Fibroblast of peridontal ligament (primary cell): ENCODE data around the gene RNF182.
"Not testable (repeated sequence)": the region's sequence is repeated elsewhere in the genome, so short reads cannot be mapped to it uniquely, and the experiment has no call there.

ENCODE experiments used
- DNase-seq: peaks from one replicate; pipeline ENCODE4 v3.0.0-alpha.2; 2010; ENCODE audit errors: extremely low read depth

Gene RNF182

DNA sequence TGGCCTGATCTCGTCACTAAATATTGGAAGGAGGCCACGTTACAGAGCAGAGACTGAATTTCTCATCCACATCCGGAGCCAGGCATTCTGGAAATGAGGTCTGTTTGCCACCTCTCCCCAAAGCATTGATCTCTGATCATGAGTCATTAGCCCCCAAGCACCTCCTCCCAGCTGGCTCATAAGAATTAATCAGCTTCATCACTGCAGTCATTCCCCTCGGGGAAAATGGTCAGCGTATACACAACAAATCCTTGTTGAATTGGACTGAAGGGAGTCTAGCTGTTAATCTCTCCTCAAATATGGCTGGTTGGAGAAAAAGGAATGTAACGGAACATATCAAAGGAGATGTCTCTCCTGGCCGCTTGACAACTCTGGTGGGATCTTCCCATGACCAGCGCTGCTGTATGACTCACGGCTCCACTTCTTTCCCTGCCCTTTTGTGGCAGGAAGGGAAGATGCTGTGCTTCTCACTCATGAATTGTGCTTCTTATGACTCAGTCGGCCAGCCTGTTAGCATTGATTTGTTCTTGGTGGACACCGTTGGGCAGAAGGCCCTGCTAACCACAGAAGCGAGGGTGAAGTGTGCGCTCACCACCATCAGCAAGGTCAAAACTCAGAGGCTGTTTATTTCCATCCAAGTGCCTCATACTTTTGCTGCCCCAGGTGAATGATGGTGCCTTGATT, 76.7 kb downstream of the RNF182 start:
- DNase-seq: peak; percentile 89

DNA sequence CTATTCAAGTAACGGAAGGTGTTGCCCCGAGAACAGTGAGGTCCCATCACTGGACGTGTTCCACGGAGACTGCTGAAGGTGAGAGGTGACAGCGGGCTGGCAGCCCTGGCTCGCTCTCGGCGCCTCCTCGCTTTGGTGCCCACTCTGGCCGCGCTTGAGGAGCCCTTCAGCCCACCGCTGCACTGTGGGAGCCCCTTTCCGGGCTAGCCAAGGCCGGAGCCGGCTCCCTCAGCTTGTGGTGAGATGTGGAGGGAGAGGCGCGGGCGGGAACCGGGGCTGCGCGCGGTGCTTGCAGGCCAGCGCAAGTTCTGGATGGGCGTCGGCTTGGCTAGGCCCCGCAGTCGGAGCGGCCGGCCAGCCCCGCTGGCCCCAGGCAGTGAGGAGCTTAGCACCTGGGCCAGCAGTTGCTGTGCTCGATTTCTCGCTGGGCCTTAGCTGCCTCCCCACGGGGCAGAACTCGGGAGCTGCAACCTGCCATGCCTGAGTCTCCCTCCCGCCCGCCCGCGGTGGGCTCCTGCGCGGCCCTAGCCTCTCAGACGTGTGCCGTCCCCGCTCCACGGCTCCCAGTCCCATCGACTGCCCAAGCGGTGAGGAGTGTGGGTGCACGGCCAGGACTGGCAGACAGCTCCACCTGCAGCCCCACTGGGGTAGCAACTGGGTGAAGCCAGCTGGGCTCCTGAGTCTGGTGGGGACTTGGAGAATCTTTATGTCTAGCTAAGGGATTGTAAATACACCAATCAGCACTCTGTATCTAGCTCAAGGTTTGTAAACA, 77.6 kb downstream of the RNF182 start:
- DNase-seq: no peak

DNA sequence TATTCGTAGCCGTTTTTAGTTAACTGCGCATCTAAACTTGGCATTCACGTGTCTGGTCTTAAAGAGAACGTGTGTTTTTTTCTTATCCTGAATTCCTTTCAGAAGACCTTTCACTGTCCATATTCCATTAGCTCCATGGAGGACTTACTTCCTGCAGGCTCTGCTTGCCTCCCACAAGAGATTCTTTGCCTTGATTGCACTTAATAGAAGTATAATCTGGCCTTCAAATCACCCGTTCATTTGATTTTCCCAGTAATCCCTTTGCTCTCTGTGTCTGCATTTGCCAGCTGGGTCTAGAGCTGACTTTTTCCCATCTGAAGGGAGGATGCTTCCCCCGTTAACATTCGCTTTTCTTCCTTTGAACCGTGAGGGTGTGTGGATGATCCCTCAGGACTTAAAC, 79.5 kb downstream of the RNF182 start:
- DNase-seq: no peak

GRCh38 chr6:14008809-14009208, 84.1 kb downstream of the RNF182 start:
- no peak for DNase-seq

DNA sequence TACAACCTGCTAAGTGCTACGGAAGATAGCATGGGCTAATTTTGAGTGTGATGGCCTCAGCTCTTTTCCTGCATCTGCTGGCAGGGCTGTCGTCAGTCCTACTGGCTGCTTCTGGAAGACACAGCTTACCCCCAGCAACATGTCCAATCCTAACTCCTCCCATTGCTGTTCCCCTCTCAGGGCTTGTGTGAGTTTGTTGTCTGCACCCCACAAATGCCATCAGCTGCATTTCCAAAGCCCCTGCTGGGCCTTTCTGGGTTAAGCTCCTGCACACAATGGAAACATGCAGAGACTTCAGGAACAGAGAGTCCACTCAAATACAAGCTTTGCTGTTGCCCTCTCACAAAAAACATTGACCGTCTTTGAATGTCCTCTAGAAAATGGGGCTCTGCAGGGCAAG, 84.7 kb downstream of the RNF182 start:
- no peak for DNase-seq

- no peak for DNase-seq
Measured at GRCh38 chr6:14010275-14010674, 85.5 kb downstream of the RNF182 start.

GRCh38 chr6:14012313-14013030, 87.7 kb downstream of the RNF182 start:
- DNase-seq: no peak

- no peak for DNase-seq
Measured at GRCh38 chr6:14015964-14016363, 91.2 kb downstream of the RNF182 start.

GRCh38 chr6:14016432-14016831, 91.7 kb downstream of the RNF182 start:
- no peak for DNase-seq

- DNase-seq: no peak
Measured at GRCh38 chr6:14016935-14017625, 92.3 kb downstream of the RNF182 start.

DNA sequence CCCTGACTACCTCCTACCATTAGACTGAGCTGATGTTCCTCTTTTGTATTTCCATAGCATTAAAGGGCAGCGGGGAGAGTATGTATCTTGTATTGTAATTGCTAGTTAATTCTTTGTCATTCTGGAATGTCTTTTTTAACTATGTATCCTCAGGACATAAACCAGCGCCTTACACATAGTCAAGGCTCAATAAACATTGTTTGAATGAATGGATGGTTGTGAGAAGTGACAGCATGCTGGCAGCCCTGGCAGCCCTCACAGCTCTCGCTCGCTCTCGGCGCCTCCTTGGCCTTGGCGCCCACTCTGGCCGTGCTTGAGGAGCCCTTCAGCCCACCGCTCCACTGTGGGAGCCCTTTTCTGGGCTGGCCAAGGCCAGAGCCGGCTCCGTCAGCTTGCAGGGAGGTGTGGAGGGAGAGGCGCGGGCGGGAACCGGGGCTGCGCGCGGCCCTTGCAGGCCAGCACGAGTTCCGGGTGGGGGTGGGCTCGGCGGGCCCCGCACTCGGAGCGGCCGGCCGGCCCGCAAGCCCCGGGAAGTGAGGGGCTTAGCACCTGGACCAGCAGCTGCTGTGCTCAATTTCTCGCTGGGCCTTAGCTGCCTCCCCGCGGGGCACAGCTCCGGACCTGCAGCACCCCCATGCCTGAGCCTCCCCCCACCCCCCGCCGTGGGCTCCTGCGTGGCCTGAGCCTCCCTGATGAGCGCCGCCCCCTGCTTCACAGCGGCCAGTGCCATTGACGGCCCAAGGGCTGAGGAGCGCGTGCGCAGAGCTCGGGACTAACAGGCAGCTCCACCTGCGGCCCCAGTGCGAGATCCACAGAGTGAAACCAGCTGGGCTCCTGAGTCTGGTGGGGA, 93.1 kb downstream of the RNF182 start:
- no peak for DNase-seq

GRCh38 chr6:14018559-14018958, 93.8 kb downstream of the RNF182 start:
- not testable (repeated sequence) for DNase-seq

- DNase-seq: no peak
Measured at GRCh38 chr6:14020551-14020950, 95.8 kb downstream of the RNF182 start.

DNA sequence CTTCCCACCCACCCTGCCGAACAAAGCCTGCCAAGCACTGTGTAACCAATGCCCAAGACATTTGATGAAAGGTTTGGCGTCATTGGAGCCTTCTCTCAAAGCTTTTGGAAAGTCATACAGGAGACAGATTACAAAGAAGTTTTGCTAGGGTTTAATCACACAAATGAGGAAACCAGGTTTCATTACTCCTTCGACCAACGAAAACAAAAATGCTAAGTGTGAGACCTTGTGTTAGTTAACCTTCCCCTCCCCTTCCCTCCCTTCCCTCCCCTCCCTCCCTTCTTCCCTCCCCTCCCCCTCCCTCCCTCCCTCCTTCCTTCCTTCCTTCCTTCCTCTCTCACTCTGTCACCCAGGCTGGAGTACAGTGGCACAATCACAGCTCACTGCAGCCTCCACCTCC, 96.7 kb downstream of the RNF182 start:
- no peak for DNase-seq

DNA sequence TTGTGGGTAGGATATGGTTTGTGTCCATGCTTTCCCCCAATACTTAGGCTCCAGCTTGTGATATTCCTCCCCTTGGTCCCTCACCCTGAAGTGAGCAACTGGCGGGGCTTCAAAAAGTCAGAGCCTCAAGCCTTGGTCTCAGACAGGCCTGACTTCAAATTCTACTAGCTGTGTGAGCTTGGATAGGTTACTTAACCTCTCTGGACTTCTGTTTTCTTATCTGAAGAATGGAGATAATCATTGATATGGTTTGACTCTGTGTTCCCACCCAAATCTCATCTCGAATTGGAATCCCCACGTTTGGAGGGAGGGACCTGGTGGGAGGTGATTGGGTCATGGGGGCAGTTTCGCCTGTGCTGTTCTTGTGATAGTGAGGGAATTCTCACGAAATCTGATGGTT, 97.9 kb downstream of the RNF182 start:
- no peak for DNase-seq

DNA sequence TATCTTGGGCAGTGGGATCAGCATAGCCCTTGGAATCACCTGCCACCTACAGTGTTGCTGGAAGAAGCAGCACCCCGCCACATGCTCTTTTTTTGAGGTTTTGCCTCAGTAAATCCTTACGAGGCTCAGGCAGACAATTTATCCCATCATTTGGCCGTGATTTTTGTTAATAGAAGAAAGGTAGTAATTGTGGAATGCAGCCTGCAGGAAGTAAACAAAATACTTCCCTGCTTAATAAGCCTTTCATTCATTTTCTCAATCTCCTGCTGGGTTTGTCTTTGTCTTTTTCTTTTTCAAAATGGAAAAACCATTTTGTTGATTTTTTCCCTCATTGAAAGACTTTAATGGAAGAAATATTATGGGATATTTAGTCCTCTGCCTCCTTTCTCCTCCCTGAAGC, 99.1 kb downstream of the RNF182 start:
- no peak for DNase-seq

DNA sequence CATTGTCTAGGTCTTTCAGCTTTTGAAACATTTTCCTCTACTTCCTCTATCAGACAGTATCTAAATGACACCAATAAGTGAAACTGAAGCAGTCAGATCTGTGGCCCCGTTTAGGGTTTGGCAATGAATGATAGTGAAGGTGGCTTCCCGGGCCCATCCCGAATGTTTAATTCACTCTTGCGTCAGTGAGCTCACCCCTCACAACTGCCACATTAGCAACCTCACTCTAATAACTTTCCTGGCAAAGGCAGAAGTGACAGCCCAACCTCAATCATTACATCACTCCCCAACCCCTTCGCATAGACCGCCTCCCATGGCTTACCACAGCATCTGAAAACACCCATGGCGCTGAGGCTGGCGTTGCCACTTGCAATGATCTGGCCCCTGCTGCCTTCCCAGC, 100.4 kb downstream of the RNF182 start:
- DNase-seq: no peak

DNA sequence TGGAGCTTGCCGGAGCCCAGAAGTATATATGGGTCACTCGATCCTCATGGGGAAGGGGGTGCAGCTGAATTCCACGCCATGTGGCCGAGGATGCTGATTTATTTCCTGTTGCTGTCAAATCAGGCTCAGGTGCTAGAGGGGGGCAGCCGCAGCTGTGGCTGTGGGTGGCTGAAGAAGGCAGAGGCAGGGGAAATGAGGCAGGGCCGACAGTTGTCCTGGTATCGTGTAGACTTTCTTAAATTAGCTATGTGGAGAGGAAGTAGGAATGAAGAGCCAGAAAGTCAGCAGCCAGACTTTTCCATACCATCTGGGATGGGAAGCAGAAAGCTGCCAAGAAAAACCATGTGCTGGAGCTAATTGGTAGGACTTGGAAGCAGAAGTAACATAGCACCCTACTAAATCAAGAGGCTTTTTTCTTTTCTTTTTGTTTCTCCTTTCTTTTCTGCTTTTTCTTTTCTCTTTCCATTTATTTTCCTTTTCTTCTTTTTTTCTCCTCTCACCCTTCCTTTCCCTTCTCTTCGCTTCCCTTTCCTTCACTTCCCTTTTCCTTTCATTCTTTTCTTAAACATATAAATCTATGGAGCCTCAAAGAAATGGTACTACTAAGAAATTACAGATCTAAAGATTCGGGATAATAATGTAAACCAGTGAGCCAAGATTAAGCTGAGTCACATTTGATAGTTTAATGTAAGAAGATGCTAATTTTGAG, 102.2 kb downstream of the RNF182 start:
- DNase-seq: peak; percentile 42

- no peak for DNase-seq
Measured at GRCh38 chr6:14028631-14029030, 103.9 kb downstream of the RNF182 start.

DNA sequence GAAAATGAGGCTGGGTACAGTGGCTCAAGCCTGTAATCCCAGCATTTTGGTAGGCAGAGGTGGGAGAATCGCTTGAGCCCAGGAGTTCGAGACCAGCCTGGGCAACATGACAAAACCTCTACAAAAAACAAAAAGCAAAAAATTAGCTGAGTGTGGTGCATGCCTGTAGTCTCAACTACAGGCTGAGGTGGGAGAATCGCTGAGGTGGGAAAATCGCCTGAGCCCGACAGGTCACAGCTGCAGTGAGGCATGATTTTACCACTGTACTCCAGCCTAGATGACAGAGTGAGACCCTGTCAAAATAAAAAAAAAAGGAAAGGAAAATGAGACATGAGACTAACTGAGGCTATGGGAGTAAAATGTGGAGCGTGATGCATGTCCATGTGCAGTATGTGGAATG, 104.9 kb downstream of the RNF182 start:
- no peak for DNase-seq
